CD4-positive, alpha-beta T cell treated with Interleukin-4 for 4 hours (primary cell): ENCODE results near the gene DIS3L2.

Experiments
- DNase-seq: peaks from one replicate; pipeline ENCODE4 v3.0.0-alpha.2; 2020

DIS3L2 gene

DNA sequence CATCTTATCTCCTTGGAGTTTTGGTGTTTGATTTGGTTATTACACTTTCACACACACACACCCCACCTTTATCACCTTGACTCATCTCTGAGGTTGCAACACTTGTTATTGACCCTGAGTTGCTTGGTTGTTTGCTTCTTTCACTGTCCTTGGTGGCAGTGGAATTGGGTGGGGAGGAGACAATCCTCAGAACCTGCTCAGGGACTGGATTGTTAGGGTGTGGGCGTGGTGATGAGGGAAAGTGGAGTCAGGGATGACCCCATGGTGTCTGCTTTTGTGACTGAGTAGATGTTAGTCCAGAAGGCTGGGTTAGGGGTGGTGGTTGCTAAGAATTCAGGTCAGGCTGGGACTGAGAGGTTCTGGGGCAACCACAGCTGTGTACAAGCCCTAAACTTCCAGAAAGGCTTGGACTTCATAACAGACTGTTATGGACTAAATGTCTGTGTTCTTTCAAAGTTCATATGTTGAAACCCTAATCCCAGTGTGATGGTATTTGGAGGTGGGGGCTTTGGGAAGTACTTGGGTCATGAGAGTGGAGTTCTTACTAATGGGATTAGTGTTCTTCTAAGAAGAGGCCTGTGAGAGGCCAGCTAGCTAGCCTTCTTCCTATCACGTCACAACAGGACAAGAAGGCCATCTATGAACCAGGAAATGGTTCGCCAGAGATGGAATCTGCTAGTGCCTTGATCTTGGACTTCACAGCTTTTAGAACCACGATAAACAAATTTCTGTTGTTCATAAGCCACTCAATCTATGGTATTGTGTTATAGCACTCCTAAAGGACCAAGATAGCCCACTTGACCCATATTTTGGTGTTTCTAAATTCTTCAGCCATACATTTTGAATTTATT lies 3.4 kb upstream of the DIS3L2 start:
- DNase-seq: no peak

DNA sequence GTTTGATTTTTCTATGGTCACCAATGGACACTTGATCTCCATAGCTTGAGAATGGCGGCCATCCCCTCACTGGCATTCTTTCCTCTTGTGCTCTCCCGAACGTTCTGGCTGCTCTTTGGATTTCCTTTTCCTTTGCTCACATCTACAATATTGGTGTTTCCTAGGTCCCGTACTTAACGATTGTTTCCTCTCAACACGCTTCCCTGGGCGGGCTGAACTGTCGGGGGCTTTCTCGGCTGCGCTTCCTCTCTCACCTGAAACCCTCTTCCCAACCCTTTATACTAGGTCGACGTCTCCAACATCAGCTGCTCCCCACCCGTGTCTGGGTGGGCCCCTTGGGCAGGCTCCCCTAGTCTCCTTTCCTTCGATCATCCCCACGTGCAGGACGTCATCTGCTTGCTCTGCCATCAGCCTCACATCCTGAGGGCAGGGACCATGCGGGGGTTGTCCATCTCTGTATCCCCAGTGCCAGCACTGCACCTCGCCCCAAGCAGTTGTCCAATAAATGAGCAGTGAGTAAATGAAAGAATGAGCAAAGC lies 634 bp upstream of the DIS3L2 start:
- DNase-seq: no peak

DNA sequence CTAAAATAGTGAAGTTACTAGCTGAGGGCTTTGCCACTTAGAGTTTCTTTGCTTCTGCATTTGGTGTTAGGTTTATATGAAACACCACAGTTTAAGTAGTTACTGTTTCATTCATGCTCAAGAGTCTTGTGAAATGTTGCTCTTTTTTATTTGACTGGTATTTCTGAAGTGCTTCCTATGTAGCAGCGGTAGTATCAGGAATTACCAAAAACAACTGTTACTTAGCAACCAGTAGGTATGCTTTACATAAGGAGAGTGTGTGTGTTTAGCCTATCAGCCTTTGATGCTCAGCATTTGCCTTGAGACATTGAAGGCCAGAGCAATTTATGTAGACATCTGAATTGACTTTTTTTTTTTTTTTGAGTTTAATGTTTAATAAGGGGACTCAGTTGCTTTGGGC lies 3.6 kb downstream of the DIS3L2 start:
- DNase-seq: no peak

DNA sequence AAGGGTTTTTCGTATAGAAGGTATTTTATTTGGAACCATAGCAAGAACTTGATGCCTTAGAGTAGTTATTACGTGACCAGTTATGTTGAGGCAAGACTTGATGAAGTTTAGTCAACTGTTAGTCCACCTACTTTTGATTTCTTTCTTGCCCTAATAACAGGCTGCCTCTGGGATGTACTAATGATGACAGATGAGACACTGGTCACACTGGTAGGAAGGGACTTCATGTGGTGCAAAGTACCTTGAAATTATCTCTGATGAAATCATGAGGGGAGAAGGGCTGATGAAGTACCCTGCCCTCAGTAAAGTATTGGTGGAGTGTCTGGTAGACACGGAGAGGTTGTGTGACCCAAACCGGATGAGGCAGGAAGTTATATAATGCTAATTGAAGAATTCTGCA lies 5.4 kb downstream of the DIS3L2 start:
- no peak for DNase-seq

DNA sequence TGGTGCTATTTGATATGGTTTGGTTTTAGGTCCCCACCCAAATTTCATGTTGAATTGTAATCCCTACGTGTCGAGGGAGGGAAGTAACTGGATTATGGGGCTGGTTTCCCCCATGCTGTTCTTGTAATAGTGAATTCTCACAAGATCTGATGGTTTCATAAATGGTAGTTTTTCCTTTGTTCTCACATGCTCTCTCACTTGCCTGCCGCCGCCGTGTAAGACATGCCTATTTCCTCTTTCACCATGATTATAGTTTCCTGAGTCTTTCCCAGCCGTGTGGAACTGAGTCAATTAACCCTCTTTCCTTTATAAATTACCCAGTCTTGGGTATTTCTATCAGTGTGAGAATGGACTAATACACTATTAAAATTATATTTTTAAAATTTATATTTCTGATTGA lies 7.3 kb downstream of the DIS3L2 start:
- DNase-seq: no peak

DNA sequence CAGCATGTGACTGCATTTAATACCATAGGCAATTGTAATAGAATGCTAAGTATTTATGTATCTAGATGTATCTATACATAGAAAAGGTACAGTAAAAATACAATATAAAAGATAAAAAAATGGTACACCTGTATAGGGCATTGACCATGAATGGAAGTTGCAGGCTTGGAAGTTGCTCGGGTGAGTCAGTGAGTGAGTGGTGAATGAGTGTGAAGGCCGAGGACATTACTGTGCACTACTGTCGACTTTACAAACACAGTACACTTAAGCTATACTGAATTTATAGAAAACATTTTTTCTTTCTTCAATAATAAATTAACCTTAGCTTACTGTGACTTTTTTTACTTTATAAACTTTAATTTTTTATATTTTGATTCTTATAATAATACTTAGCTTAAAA lies 8.9 kb downstream of the DIS3L2 start:
- DNase-seq: no peak

DNA sequence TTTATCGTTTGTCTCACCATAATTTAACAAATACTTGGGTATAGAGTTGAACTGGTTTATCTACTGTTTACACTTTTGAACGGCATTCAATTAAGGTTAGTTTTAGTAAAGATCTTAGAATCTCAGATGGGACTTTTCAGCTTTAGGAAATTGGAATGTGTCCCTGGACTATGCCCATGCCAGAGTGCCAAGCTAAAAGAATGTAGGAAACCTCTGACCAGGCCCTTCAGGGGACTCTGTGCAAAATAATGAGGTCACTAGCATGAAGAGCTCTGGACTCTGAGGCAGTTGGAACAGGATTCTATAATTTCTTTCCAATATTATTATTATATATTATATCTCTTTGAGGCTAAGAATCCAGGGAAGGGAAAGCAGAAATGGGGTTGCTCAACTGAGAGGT lies 13.5 kb downstream of the DIS3L2 start:
- no peak for DNase-seq

DNA sequence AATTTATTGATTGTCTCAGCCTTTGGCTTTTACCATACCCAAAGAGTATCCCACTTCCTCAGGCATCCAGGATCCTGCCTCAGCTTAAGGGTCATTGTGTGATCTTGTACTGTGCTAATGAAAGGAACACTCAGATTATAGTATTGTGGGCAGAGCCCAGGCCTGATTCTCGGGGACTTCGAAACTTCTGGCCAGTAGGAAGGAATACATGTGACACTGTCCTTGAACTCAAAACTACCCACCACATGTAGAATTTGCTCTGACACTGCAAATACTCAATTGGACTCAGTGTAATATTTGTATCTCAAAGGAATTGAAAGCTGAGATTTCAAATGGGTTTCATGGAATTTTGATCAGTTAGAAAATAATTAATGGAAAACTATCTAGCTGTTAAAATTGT lies 15.9 kb downstream of the DIS3L2 start:
- no peak for DNase-seq

DNA sequence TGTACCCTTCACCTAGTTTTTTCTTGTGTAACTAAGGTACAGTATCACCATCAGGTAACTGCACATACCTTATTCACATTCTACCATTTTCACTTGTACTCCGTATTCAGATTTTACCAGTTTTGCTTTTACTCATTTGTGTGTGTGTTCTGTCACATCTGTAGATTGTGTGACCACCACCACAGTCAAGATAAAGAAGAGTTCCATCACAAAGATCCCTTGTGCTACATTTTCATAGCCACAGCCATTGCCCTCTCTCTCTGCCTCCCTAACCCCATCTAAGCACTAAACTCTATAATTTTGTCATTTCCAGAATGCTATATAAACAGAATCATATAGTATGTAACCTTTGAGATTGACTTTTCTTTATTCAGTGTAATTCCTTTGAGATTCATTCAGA lies 23.5 kb downstream of the DIS3L2 start:
- no peak for DNase-seq

DNA sequence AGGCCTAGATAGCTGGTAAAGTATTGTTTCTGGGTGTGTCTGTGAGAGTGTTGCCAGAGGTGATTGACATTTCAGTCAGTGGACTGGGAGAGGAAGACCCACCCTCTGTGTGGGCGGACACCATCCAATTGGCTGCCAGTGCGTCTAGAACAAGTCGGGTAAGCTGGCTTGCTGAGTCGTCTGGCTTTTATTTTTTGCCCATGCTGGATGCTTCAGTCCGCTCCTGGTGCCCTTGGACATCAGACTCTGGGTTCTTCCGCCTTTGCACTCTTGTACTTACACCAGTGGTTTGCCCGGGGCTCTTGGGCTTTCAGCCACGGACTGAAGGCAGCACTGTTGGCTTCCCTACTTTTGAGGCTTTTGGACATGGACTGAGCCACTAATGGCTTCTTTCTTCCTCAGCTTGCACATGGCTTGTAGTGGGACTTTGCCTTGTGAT lies 24.3 kb downstream of the DIS3L2 start:
- no peak for DNase-seq

DNA sequence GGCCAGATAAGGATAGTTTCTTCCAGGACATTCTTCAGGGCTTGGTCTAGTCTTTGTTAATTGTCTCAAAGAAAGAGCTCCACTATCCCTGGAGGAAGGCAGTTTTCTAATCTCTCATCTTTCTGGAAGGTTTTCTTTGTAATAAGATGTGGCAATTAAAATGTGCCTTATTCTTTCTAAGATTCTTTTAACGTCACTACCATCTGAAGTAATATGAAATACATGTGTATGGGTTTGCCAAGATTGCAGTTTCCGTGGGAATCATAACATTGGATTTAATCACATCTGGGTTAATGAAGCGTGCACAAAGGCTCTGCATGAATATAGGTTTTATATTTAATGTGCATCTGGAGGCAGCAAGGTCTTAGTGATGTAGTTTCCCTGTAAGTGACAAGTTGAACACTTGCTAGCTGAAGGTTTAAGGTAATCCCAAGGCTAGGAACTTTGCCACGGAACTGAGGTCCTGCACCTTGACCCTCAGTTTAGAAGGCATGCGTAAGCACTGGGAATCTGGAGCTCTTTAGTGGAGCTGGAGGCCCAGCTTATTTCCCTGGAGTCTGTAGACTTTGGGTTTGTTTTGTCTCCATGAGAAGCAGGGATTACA lies 25.7 kb downstream of the DIS3L2 start:
- DNase-seq: no peak

DNA sequence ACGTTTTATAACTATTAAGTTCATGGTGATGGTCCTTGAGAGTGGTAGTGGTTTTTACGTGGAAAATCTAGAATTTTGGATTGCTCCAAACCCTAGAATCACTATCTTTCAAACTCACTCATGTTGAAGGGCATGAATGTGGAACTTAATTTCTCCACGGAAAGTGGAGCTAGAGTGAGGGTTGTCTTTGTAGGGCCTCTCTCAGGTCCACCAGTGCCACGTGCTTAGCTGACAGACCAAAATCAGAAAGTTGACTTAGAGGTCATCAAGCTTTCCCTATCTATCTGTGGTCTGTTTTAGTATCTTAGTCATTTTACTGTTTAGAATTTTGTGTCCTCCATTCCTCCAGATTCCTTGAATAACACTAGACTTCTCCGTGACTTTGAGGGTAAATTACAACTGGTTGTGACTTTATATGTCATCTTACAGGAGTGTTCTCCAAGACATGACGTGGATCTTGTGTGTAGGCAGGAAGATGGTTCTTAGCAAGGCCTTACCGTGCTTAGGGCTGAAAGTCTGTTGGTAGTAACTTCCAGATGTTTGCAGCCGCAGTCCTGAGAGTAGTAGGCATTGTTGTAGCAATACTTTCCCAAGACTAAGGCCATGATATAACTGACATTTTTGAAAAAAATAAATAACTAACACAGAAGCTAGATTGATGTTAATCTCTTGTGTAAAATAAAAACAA lies 26.8 kb downstream of the DIS3L2 start:
- no peak for DNase-seq

DNA sequence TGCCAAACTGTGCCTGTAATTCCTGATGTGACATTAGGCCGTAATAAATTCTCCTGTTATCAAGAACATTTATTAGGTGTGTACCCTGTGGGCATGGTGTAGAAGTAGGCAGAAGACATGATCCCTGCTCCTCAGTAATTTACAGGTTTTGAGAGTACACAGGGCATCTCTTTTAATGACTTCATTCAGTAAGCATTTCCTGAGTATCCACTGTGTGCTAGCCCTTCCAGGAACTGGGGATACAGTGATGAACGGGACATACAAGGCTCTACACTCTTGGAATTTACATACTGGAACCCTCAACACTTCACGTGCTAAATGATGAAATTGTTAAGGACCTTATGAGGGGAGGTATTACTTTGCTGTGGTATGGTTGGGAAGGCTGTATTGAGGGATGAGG lies 30.2 kb downstream of the DIS3L2 start:
- no peak for DNase-seq

DNA sequence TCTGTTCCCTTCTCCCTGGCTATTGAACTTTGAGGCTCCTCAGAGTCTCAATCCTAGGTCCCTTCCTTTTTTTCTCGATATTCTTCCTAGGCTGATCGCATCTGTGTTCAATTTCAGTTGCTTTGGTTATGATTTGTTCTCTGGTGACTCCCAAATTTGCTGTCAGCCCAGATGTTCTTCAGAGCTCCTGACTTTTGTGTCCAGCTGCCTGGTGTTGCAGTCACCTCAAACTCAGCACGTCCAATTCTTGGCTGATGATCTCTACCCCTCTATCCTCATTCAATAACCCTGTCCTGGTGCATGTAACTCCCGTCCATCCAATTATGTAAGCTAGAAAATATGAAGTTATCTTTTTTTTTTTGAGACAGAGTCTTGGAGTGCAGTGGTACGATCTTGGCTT lies 31.4 kb downstream of the DIS3L2 start:
- DNase-seq: no peak

DNA sequence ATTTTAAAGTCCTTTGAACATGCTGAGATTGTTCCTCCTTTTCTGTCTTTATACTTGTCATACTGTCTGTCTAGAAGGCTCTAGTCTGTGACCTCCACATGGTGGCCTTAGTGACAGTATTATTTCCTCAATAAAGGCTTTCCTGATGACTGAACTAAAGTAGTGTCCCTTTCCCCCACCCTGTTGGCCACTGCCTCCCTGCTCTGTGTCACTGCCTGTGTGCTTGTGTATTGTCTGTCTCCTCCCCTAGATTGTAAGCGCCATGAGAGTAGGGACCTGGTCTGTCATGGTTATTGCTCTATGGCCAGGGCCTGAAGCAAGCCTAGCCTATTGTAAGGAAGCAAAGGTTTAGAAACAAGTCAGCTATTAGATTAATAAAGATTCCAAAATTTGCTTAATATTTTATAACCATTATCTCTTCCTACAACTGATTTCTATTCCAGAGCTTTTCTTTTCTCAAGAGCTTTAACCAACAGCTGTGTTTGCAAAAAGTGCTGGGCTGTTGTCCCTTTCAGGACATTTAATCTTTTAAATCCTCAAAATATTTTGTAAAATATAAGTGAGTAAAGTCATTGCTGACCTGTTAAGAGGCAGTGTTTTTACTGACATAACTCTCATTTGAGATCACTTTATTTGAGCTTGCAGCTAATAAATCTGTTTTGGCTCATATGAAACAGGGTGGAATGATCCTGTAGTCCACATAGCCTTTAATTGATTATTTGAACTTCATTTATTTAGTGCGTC lies 35.5 kb downstream of the DIS3L2 start:
- no peak for DNase-seq

DNA sequence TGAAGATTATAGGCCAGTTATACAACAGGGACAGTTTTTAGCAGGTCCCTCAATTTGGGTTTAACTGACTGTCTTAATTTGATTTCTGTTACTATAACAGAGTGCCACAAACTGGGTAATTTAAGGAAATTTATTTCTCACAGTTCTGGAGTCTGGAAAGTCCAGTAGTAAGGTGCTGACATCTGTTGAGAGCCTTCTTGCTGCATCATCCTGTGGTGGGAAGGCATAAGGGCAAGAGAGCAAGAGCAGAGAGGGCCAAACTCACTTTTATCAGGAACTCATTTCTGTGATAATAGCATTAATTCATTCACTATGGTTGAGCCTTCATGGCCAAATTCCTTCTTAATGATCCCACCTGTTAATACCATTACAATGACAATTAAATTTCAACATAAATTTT lies 36.5 kb downstream of the DIS3L2 start:
- DNase-seq: no peak

DNA sequence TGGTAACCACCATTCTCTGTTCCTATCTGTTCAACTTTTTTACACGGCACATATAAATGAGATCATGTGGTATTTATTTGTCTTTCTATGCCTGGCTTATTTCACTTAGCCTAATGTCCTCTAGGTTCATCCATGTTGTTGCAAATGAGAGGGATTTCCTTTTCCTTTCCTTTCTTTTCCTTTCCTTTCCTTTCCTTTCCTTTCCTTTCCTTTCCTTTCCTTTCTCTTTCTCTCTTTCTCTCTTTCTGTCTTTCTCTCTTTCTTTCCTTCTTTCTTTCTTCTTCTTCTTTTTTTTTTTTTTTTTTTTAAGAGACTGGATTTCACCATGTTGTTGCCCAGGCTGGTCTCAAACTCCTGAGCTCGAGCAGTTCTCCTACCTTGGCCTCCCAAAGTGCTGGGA lies 38.9 kb downstream of the DIS3L2 start:
- DNase-seq: no peak

DNA sequence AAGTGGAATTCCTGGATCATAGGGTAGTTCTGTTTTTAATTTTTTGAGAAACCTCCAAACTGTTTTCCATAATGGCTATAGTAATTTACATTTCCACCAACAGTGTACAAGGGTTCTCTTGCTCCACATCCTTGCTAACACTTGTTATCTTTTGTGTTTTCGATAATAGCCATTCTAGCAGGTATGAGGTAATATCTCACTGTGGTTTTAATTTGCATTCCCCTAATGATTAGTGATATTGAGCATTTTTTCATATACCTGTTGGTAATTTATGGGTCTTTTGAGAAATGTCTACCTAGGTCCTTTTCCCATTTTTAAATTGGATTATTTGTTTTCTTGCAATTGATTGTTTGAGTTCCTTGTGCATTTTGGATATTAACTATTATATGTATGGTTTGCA lies 39.6 kb downstream of the DIS3L2 start:
- DNase-seq: no peak

DNA sequence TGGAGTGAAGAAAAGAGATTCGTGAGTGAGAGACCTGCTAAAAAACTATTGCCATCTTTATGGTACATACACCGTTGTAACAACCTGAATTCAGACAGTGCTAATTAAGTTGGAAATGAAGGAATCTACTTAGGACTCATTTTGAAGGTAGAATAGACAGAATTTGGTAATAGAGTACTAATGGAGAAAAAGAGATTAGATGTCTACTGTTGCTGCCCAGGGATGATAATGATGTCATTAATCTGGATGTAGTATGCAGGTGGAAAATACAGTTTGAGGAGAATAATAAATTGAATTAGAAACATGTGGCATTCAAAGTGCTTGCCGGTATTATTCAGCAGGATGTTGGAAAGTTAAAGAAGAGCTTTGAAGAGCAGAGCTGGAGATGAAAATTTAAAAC lies 44.7 kb downstream of the DIS3L2 start:
- no peak for DNase-seq

DNA sequence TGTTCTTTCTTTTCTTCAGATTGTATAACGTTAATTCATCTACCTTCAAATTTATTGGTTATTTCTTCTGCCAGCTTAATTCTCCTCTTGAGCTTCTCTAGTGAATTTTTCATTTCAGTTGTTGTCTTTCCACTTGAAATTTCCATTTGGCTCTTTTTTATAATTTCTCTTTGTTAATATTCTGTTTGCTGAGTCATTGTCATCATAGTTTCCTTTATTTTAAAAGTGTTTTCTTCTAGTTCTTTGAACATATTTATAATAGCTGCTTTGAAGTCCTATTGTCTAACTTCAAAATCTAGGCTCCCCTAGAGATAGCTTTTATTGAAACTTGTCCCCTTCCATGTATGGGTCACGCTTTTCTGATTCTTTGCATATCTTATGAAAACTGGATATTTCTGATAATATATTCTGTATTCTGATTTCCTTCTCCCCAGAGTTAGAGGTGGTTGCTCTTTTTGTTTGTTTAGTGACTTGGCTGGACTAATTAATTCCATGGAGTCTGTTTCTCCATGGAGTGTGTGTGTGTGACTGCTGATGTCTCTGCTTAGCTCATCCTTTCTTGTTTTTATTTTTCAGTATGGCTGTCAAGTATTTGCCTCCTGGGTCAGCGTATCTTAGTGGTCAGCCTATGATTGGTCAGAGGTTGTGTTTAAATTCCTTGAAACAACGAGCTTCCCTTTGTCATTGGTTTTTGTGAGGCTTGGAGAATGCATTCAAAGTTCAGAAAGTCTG lies 47.6 kb downstream of the DIS3L2 start:
- DNase-seq: no peak

DNA sequence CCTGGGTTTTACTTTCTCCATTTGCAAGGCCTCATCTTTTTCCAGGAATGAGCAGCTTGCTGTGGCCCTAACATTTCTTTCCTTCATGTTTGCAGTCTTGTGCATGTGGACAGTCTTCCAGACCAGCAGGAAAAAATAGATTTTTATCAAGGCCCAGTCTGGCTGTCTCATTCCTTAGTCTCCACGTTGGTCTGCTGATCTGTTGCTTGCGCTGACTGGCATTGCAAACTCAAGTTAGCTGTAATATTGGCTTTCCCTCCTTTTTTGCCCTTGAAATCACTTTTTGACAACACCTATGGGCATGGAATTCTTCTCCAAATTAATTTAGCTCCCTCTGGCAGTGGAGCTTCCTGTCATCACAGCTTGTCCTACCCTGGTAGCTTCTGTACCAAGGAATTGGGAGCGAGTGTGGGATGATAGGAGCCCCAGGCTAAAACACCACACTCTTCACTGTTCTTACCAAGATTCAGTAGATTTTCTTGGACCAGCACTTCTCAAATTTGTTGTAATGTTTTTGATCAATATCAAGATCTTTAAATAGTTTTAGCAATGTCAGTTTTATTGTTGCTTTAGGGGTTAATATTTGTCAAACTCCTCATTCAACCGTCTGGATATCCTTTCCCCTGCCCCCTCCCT lies 48.2 kb downstream of the DIS3L2 start:
- DNase-seq: no peak
